NCI-H146 (cell line): ENCODE data around the gene MAP7.

ENCODE experiments used
- DNase-seq: peaks from one replicate; lab custom pipeline; 2025; lab: John Stamatoyannopoulos, UW

Gene MAP7

DNA sequence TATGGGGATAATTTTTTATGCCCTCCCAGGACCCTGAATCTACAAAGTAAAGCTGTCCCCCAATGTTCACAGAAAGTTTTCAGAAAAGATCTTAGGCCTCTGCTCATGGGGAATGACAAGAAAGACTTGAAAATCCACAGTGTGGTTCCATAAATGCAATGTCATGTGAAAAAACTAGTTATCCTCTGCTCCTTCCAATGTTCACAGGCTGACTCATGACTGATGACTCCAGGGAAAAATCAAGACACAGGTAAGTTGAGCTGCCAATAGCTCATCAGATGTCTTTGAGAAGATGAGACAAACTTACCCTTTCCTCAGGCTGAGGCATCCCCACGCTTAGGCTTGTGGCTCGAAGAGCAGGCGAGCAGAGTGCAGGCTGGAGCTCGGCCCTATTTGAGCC lies 245.8 kb downstream of the MAP7 start:
- no peak for DNase-seq

DNA sequence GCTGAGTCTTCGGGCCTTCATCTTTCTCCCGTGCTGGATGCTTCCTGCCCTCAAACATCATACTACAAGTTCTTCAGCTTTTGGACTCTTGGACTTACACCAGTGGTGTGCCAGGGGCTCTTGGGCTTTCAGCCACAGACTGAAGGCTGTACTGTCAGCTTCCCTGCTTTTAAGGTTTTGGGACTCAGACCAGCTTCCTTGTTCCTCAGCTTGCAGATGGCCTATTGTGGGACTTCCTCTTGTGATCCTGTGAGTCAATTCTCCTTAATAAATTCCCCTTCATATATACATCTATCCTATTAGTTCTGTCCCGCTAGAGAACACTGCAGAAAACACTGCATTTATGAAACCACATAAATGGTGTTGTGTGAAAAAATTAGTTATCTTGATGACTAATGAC lies 246.7 kb downstream of the MAP7 start:
- DNase-seq: no peak

DNA sequence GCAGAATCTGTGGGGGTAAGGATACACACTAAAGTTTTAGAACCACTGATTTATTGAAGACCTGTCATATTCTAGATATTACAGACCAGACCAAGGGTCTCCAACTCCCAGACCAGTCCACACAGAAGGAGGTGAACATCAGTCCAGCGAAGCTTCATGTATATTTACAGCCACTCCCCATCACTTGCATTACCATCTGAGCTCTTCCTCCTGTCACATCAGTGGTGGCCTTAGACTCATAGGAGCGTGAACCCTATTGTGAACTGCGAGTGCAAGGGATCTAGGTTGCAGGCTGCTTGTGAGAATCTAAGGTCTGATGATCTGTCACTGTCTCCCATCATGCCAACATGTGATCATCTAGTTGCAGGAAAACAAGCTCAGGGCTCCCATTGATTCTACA lies 255.6 kb downstream of the MAP7 start:
- DNase-seq: no peak
